ENCODE data around the gene PLEKHG7. TPM values are rescaled to one million over a fixed set of nuclear protein-coding genes. Genes with fewer than 3 reads are reported as not detected.
"Not testable (repeated sequence)": the region's sequence is repeated elsewhere in the genome, so short reads cannot be mapped to it uniquely, and the experiment has no call there.

PLEKHG7 gene
- total RNA-seq, 1 donor from 2014 or later: not detected

GRCh38 chr12:92745856-92746550 is 43.2 kb downstream of the PLEKHG7 start:
- ATAC-seq (no peak), DNase-seq (ENCODE audit: low spot score) (no peak)

DNA sequence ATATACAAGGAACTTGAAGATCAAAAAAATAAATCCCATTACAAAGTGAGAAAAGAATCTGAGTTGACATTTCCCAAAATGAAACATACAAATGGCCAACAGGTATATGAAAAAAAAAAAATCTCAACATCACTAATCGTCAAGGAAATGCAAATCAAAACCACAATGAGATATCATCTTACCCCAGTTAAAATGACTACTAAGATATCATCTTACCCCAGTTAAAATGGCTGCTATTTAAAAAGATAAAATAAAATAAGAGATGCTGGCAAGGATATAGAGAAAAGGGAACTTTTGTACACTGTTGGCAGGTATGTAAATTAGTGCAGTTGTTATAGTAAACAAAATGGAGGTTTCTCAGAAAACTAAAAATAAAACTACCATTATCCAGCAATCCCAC is 44.4 kb downstream of the PLEKHG7 start:
- ATAC-seq (no peak), DNase-seq (ENCODE audit: low spot score) (no peak)

GRCh38 chr12:92749691-92750090 is 46.9 kb downstream of the PLEKHG7 start:
- DNase-seq (ENCODE audit: low spot score); ATAC-seq: not testable (repeated sequence)

GRCh38 chr12:92753976-92754885 is 51.4 kb downstream of the PLEKHG7 start:
- ATAC-seq (peak; percentile 65), DNase-seq (ENCODE audit: low spot score) (no peak)

GRCh38 chr12:92756898-92757596 is 54.3 kb downstream of the PLEKHG7 start:
- DNase-seq (ENCODE audit: low spot score): no peak

DNA sequence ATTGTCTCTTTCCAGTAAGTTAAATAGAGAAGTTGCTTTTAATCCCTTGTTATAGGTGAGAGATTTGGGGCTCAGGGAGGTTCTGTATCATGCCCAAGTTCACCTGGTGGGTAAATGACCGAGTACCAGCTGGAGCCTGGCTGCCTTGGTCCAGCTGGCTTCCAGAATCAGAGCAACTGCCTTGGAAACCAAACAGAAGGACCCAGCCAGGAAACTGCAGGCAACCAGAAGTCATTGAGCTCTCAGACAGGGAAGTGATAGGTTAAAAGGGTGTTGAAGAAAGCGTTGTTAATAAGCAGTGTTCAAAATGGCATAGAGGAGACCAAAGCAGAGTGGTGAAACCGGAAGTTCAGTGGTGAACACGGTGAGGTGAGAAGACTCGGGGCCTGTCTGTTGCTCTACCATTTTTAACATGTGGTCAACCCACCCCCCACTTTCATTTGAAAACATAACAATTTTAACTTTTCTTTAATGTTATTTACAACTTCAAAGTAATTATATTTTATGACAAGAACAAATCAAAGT is 54.9 kb downstream of the PLEKHG7 start:
- DNase-seq (ENCODE audit: low spot score) (no peak), ATAC-seq (no peak)

More at GRCh38 chr12:92756898-92757596, 54.3 kb downstream of the PLEKHG7 start:
- ATAC-seq: no peak

GRCh38 chr12:92759634-92760268 is 57.0 kb downstream of the PLEKHG7 start:
- DNase-seq (ENCODE audit: low spot score) (no peak), ATAC-seq (no peak)

DNA sequence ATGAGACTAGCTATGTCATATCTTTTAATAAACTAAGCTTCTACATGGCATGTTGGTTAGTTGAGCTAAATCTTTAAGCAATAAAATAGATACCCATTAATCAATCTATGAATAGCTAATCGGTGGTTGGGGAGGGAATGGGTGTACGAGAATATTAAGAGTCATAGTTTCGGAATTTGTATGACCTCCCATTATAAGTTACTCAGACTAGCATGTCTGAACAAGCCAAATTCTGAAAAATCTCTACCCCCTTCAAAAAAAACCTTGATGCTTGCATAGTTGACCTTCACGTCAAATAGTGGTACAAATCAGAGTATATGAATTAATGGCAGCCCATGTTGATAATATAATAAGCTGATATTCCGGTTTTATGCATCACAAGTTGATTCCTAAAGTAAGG is 60.0 kb downstream of the PLEKHG7 start:
- DNase-seq (ENCODE audit: low spot score): no peak
- no peak for ATAC-seq

DNA sequence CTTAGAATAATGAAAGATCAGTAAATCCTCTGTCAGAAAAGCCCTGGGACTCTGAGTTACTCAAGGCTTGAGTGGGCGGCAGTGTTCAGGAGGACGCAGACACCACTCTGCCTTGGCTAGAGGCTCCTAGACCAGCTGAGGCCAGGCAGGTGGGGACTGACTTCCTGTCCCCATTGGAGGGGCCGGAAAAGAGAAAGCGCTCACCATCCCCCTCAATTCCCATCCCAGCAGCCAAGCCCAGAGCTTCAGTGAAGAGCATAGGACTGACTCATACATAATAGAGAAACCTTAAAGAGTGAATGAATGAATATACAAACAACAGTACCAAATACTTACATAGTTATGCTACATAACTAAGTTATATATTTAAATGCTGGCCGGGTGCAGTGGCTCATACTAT is 62.0 kb downstream of the PLEKHG7 start:
- ATAC-seq (no peak), DNase-seq (ENCODE audit: low spot score) (no peak)

DNA sequence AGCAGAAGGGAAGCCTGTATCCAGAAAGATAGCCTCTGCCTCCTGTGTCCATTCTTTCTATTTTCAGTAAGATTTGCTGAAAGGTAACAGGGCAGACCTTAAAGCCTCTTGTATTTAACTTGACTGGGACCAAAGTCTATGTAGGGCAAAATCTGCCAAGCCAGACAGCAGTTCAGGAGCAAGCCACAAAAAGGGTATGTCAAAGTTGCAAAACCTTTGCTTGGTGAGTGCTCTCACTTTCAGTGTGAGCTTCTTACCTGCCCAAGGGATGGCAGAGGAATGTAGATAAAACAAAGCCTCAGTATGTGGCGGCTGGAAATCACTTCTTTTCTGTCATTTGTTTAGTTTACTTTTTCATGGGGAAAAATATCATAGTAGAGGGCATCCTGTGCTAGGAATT is 63.1 kb downstream of the PLEKHG7 start:
- DNase-seq (ENCODE audit: low spot score): no peak
- peak; percentile 86 for ATAC-seq

- DNase-seq (ENCODE audit: low spot score) (no peak), ATAC-seq (peak; percentile 66)
Measured at GRCh38 chr12:92769124-92769901, 66.5 kb downstream of the PLEKHG7 start.

DNA sequence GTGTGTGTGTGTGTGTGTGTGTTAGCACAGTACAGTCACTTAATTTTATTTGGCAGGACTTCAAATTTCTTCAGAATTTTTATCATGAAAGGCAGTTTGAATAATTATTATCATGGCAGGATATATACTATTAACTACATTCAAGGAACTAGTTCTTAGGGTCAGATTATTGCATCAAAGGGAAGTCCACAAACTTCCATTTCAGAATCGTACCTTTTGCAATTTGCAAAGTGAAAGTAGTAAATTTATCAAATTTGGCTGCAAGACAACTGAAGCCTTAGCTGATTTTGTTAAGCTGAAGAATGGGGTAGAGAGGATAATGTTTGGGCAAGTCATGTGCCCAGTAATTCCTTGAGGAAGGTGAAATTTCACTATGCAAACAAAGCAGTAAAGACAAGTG is 68.2 kb downstream of the PLEKHG7 start:
- DNase-seq (ENCODE audit: low spot score): no peak
- ATAC-seq: peak; percentile 30

DNA sequence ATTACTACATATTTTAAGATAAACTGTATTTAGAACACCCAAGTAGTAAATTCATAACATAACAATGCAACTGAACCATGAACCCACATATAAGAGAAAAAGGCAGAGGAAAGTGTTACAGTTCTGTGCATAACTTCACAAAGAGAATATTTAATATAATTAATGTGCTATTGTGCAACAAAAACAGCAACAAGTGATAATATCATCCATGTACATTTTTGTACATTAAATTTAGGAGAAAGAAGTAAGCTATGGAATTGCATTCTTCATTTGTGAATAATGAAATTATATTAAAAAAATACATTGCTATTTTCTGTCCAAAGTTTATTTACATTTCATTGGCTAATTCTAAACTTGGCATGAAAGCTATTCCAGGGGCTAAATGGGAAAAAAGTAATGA is 72.6 kb downstream of the PLEKHG7 start:
- ATAC-seq (no peak), DNase-seq (ENCODE audit: low spot score) (no peak)

DNA sequence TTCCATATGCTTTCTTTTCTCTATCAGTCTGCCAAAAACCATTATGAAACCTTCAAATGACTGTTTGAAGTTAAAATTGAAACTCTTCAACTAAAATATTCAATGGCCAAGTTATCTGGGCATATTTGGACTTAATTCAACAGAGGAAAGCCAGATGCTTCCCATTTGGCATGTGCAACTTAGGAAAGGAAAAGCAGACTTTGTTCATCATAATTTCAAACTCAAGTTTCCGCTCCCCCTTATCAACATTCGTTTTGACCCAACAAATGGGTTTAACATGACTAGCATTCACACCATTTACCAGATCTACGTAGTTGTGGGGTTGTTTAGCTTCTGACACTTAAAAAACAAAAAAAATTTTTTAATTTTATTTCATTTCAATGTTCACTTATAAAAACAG is 75.7 kb downstream of the PLEKHG7 start:
- DNase-seq (ENCODE audit: low spot score) (no peak), ATAC-seq (no peak)

DNA sequence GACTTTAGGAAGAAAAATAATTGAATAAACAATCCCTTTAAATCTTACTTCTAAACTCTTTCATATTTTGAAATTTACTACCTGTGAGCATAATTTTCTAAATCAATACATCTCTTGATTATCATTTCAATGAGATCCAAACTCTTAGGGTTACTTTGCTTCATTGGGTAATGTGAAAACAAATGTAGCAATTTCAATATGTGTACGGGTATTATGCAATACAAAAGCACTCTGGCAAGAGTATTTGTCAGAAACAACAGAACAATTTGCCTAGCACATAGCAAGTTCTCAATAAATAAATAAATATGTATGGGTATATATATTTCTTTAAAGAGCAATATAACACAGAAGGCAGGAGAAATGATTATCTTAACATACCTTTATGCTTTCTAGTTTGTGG is 77.1 kb downstream of the PLEKHG7 start:
- DNase-seq (ENCODE audit: low spot score) (no peak), ATAC-seq (peak; percentile 77)

DNA sequence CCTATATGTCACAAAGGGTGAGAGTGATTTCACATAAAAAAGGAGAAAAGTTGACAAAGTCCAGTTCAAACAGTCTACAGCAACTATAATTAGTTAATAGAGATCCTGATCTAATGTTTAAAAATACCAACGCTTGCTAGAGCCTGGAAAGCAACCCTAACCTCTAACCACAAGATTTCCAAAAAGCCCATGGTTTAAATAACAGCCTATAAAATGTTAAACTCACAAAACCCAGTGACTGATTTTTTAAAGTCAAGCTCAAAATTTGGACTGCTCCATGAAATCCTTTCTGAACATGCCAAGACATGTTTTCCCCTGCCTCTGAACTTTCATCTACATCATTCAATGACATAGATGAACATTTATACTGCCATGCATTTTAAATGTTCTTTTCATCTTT is 81.6 kb downstream of the PLEKHG7 start:
- DNase-seq (ENCODE audit: low spot score) (no peak), ATAC-seq (no peak)

GRCh38 chr12:92784797-92785562 is 82.2 kb downstream of the PLEKHG7 start:
- DNase-seq (ENCODE audit: low spot score): no peak
- peak; percentile 99 for ATAC-seq

- DNase-seq (ENCODE audit: low spot score) (no peak), ATAC-seq (no peak)
Measured at GRCh38 chr12:92785563-92785950, 82.8 kb downstream of the PLEKHG7 start.

- ATAC-seq (no peak), DNase-seq (ENCODE audit: low spot score) (no peak)
Measured at GRCh38 chr12:92786045-92786444, 83.3 kb downstream of the PLEKHG7 start.
